ENCODE results near the gene DPH5. TPM values are rescaled to one million over a fixed set of nuclear protein-coding genes. Genes with fewer than 3 reads are reported as not detected.

The DPH5 gene
- total RNA-seq, 4 donors from 2014 or later = 12.5 to 18.1 (median 15.1) TPM

DNA sequence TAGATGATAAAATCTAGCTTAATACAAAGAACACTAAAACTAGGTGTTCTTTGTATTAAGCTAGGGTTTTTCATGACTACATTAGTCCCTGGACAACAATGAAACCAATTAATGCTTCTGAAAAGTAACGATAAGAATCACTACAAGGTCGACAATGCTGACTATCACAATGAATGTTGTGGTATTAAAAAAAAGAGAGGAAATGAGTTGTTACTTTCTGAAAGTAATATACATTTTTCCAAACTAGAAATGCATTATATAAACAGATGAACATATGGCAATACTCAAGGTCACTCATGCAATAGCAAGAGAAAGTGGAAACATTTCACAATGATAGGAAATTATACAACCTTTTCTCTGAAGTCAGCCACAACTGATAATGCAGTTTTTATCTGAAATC, 19.0 kb downstream of the DPH5 start:
- no peak for DNase-seq (ENCODE audit: extremely low spot score)
- peaks cover 0 to 6% (median 0%) of the 10 kb centered on the region in 4 donors for H3K36me3 ChIP-seq
- peaks cover 15 to 37% (median 34%) of the 10 kb centered on the region in 4 donors for H3K4me1 ChIP-seq
- intact Hi-C loops (cut with DNase I) = no loop called here
- TF ChIP-seq, protein P1, sequence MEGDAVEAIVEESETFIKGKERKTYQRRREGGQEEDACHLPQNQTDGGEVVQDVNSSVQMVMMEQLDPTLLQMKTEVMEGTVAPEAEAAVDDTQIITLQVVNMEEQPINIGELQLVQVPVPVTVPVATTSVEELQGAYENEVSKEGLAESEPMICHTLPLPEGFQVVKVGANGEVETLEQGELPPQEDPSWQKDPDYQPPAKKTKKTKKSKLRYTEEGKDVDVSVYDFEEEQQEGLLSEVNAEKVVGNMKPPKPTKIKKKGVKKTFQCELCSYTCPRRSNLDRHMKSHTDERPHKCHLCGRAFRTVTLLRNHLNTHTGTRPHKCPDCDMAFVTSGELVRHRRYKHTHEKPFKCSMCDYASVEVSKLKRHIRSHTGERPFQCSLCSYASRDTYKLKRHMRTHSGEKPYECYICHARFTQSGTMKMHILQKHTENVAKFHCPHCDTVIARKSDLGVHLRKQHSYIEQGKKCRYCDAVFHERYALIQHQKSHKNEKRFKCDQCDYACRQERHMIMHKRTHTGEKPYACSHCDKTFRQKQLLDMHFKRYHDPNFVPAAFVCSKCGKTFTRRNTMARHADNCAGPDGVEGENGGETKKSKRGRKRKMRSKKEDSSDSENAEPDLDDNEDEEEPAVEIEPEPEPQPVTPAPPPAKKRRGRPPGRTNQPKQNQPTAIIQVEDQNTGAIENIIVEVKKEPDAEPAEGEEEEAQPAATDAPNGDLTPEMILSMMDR (IDR thresholded peaks at IDR 0.05) = no peak
- TF ChIP-seq POLR2A (IDR thresholded peaks at IDR 0.05; ENCODE audit: low read depth) (no peak), POLR2AphosphoS5 (IDR thresholded peaks at IDR 0.05) (no peak), EP300 (IDR thresholded peaks at IDR 0.05) (no peak)
- no peaks in the 10 kb centered on the region for H3K9me3 ChIP-seq
- 53% methylated on average over 2 of the region's 2 CpGs for WGBS
- no peak overlapping the region for H3K27ac ChIP-seq (replicated peaks in 1 of 4)
- no peaks in the 10 kb centered on the region for H3K27me3 ChIP-seq
- H3K4me3 ChIP-seq = no peak overlapping the region

DNA sequence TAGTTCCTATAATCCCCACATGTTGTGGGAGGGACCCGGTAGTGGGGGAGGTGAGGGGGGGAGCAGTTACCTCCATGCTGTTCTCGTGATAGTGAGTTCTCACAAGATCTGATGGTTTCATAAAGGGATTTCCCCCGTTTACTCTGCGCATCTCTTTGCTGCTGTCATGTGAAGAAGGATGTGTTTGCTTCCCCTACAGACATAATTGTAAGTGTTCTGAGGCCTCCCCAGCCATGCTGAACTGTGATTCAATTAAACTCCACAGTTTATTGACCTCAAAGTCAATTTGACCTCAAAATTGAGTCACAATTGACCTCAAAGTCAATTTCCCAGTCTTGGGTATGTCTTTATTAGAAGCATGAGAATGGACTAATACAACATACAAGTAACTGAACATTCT, 19.7 kb downstream of the DPH5 start:
- Histone ChIP-seq H3K9me3 (no peaks in the 10 kb centered on the region), H3K4me3 (no peak overlapping the region), H3K27me3 (no peaks in the 10 kb centered on the region), H3K27ac (replicated peaks in 1 of 4) (no peak overlapping the region), H3K4me1 (peaks cover 15 to 37% (median 34%) of the 10 kb centered on the region in 4 donors), H3K36me3 (peaks cover 0 to 10% (median under 1%) of the 10 kb centered on the region in 4 donors)
- WGBS = 95% methylated on average over 4 of the region's 4 CpGs
- TF ChIP-seq POLR2A (IDR thresholded peaks at IDR 0.05; ENCODE audit: low read depth) = no peak
- TF ChIP-seq, protein P1 (IDR thresholded peaks at IDR 0.05) = no peak
- TF ChIP-seq POLR2AphosphoS5 (IDR thresholded peaks at IDR 0.05) = no peak
- no peak for TF ChIP-seq EP300 (IDR thresholded peaks at IDR 0.05)
- intact Hi-C loops (cut with DNase I) = no loop called here
- no peak for DNase-seq (ENCODE audit: extremely low spot score)

DNA sequence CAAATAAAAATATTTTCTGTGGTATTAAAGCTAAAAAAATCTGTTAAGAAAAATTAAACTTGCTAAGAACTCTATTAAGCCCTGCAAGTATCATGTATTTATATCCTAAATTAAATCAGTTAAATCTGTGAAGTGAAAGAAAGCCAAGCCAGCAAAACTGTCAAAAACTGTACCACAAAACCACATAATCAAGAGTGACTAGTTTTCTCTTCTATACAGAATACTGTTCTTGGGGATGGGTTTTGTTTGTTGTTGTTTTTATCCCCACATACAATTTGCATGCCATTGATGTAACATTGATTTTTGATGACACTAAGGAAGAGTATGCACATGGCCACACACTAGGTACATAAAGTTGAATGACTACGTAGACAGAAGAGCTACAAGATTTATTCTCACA, 20.4 kb downstream of the DPH5 start:
- Histone ChIP-seq H3K27ac (replicated peaks in 1 of 4) (peak overlapping the region; percentile 16 to 65 (median 34)), H3K36me3 (peaks cover 0 to 16% (median 4%) of the 10 kb centered on the region in 4 donors)
- 98% methylated on average over 1 of the region's 1 CpG for WGBS

DNA sequence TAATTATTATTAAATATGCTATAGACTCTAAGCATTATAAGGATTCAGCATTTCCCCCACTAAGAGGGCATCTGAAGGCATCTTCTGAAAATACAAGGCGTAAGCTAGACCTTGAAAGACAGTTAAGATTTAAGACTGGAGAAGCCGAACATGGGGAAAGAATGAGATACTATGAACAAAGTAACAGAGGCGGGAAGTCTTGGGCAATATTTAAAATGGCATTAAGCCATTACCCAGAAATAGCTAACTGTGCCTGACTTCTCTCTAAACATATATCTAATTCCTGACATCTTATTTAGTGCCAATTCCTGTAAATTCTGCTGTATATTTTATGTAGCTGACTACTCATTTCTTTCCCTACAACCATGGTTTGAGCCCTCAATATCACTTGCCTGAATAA, 20.9 kb downstream of the DPH5 start:
- no peak for TF ChIP-seq POLR2A (IDR thresholded peaks at IDR 0.05; ENCODE audit: low read depth)
- TF ChIP-seq POLR2AphosphoS5 (IDR thresholded peaks at IDR 0.05) = no peak
- TF ChIP-seq, protein P1 (IDR thresholded peaks at IDR 0.05) = no peak
- TF ChIP-seq EP300 (IDR thresholded peaks at IDR 0.05) = no peak
- WGBS = 36% methylated on average over 3 of the region's 3 CpGs
- Histone ChIP-seq H3K9me3 (no peaks in the 10 kb centered on the region), H3K4me3 (no peak overlapping the region), H3K27me3 (no peaks in the 10 kb centered on the region), H3K27ac (replicated peaks in 1 of 4) (peak overlapping the region; percentile 16 to 65 (median 34)), H3K36me3 (peaks cover 0 to 16% (median 6%) of the 10 kb centered on the region in 4 donors), H3K4me1 (peaks cover 15 to 49% (median 34%) of the 10 kb centered on the region in 4 donors)
- no peak for DNase-seq (ENCODE audit: extremely low spot score)
- intact Hi-C loops (cut with DNase I) = no loop called here

More for the DNA sequence above, 20.4 kb downstream of the DPH5 start:
- peaks cover 15 to 44% (median 34%) of the 10 kb centered on the region in 4 donors for H3K4me1 ChIP-seq
- no peaks in the 10 kb centered on the region for H3K9me3 ChIP-seq
- intact Hi-C loops (cut with DNase I) = no loop called here
- no peak for DNase-seq (ENCODE audit: extremely low spot score)
- H3K4me3 ChIP-seq = no peak overlapping the region
- TF ChIP-seq, protein P1 (IDR thresholded peaks at IDR 0.05) = no peak
- TF ChIP-seq EP300 (IDR thresholded peaks at IDR 0.05) = no peak
- no peak for TF ChIP-seq POLR2AphosphoS5 (IDR thresholded peaks at IDR 0.05)
- no peak for TF ChIP-seq POLR2A (IDR thresholded peaks at IDR 0.05; ENCODE audit: low read depth)
- no peaks in the 10 kb centered on the region for H3K27me3 ChIP-seq

DNA sequence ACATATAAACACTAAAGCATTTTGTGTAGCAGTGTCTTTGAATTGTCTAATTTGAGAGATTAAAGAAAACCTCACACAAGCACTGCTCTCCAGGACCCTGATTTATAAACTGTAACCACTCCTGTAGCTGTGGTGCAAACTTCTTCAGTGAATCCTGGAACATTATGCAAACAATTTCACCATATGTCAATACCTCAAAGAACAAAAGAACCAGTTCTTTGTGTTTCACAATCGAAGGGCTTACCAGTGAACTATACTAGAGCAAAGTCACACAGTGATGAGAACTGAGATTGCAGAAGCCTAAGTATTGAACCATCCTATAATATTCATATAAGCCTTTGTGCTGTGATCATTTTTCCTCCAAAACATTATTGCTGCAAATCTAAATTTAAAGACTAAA, 21.5 kb downstream of the DPH5 start:
- no peak for DNase-seq (ENCODE audit: extremely low spot score)
- Histone ChIP-seq H3K27ac (replicated peaks in 1 of 4) (peak overlapping the region in 3 of 4 donors; percentile 30 to 65 (median 37)), H3K36me3 (peaks cover 0 to 20% (median 8%) of the 10 kb centered on the region in 4 donors), H3K4me1 (peaks cover 15 to 50% (median 34%) of the 10 kb centered on the region in 4 donors), H3K9me3 (no peaks in the 10 kb centered on the region), H3K4me3 (no peak overlapping the region), H3K27me3 (no peaks in the 10 kb centered on the region)
- intact Hi-C loops (cut with DNase I) = no loop called here
- TF ChIP-seq EP300 (IDR thresholded peaks at IDR 0.05) (no peak), POLR2A (IDR thresholded peaks at IDR 0.05; ENCODE audit: low read depth) (no peak), POLR2AphosphoS5 (IDR thresholded peaks at IDR 0.05) (no peak)
- TF ChIP-seq, protein P1 (IDR thresholded peaks at IDR 0.05) = no peak
- WGBS = 57% methylated on average over 1 of the region's 1 CpG

Data from esophagus muscularis mucosa (tissue), 4 donors.